ENCODE data around the gene MACROD2. TPM values are rescaled to one million over a fixed set of nuclear protein-coding genes. Genes with fewer than 3 reads are reported as not detected.

The MACROD2 gene
- total RNA-seq, 1 experiment from 2014 or later = 1.6 TPM

- Histone ChIP-seq H3K4ac (ENCODE audit: low read depth, low read length) (no peak overlapping the region), H4K8ac (replicated peaks; ENCODE audit: insufficient read length, low read depth, low read length) (no peak overlapping the region), H2BK12ac (ENCODE audit: insufficient read length, low read depth, low read length) (no peak overlapping the region), H3K27ac (ENCODE audit: insufficient read length, low read depth, low read length) (no peak overlapping the region), H3K9me3 (ENCODE audit: control insufficient read depth, low read depth, low read length) (no peaks in the 10 kb centered on the region), H3K14ac (ENCODE audit: insufficient read depth, low read length) (no peak overlapping the region), H2BK20ac (ENCODE audit: low read depth, low read length, poor library complexity, severe bottlenecking) (no peak overlapping the region), H3K18ac (ENCODE audit: insufficient read length, low read depth, low read length) (no peak overlapping the region), H4K91ac (ENCODE audit: insufficient read length, low read depth, low read length) (no peak overlapping the region), H3K79me1 (ENCODE audit: insufficient read depth, low read depth, low read length, poor library complexity, severe bottlenecking) (no peaks in the 10 kb centered on the region), H3K56ac (ENCODE audit: insufficient read length, low read depth, low read length) (no peak overlapping the region), H3K23ac (ENCODE audit: insufficient read length, low read depth, low read length) (no peak overlapping the region), H3K4me1 (ENCODE audit: insufficient read depth, low read length) (no peaks in the 10 kb centered on the region), H2AFZ (ENCODE audit: low read length) (no peak overlapping the region), H4K20me1 (ENCODE audit: control insufficient read depth, insufficient read depth, insufficient read length) (no peaks in the 10 kb centered on the region), H3K9ac (ENCODE audit: extremely low read depth, insufficient read length, low read length) (no peak overlapping the region), H3K4me2 (ENCODE audit: insufficient read depth, insufficient read length, low read length) (no peak overlapping the region), H3T11ph (ENCODE audit: low read length) (no peak overlapping the region), H2AK5ac (ENCODE audit: insufficient read length, low read length) (no peak overlapping the region), H2BK5ac (ENCODE audit: insufficient read length, low read length) (no peak overlapping the region), H2BK15ac (ENCODE audit: low read depth, low read length) (no peak overlapping the region), H3K79me2 (ENCODE audit: insufficient read depth, low read length) (no peaks in the 10 kb centered on the region), H4K5ac (ENCODE audit: insufficient read length, low read depth, low read length) (no peak overlapping the region), H3K23me2 (ENCODE audit: insufficient read length, low read depth, low read length, poor library complexity, severe bottlenecking) (no peaks in the 10 kb centered on the region), H2BK120ac (ENCODE audit: low read depth, low read length, poor library complexity, severe bottlenecking) (no peak overlapping the region), H3K27me3 (ENCODE audit: insufficient read depth, low read length) (no peaks in the 10 kb centered on the region)
- Mint-ChIP-seq H3K4me1 (peaks cover 4 to 8% of the 10 kb centered on the region in 2 experiments; a peak in 3 of 4 replicates), H3K27me3 (ENCODE audit: low read depth) (no peaks in the 10 kb centered on the region; the same call in 1 of the 2 replicates), H3K9me3 (no peaks in the 10 kb centered on the region), H3K36me3 (ENCODE audit: insufficient read depth in 1 of 3, low read depth in 3 of 3) (no peaks in the 10 kb centered on the region), H3K4me3 (no peak overlapping the region), H3K27ac (no peak overlapping the region)
- no peak for DNase-seq
- no CpG with 5 or more reads among the region's 2 CpGs for WGBS (ENCODE audit: extremely low coverage, insufficient read length, low lambda C conversion rate)
- TF ChIP-seq, protein P1, sequence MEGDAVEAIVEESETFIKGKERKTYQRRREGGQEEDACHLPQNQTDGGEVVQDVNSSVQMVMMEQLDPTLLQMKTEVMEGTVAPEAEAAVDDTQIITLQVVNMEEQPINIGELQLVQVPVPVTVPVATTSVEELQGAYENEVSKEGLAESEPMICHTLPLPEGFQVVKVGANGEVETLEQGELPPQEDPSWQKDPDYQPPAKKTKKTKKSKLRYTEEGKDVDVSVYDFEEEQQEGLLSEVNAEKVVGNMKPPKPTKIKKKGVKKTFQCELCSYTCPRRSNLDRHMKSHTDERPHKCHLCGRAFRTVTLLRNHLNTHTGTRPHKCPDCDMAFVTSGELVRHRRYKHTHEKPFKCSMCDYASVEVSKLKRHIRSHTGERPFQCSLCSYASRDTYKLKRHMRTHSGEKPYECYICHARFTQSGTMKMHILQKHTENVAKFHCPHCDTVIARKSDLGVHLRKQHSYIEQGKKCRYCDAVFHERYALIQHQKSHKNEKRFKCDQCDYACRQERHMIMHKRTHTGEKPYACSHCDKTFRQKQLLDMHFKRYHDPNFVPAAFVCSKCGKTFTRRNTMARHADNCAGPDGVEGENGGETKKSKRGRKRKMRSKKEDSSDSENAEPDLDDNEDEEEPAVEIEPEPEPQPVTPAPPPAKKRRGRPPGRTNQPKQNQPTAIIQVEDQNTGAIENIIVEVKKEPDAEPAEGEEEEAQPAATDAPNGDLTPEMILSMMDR (conservative IDR thresholded peaks at IDR 0.05) = no peak
These were observed 886.8 kb downstream of the MACROD2 start for GRCh38 chr20:14882157-14882556.

Data from H9 (cell line).